OCI-LY3 (cell line): Measurements from ENCODE around the gene HS2ST1.

Source experiments
- CTCF ChIP-seq: fragments of 200-600, 300-600 bp; sonication (generic); IDR thresholded peaks from 2 replicates; pipeline ENCODE4 v1.5.1; 2014; ENCODE audit warnings: antibody characterized with exemption, low read length, low read depth
- EZH2phosphoT487 ChIP-seq: fragments of 200-600 bp; shearing (Covaris generic); IDR thresholded peaks from 2 replicates; pipeline ENCODE4 v1.6.1; 2018; ENCODE audit warnings: antibody characterized with exemption, mixed run types, low read depth

GRCh38 chr1:87072904-87073303, 158.5 kb downstream of the HS2ST1 start:
- TF ChIP-seq CTCF (no peak), EZH2phosphoT487 (no peak)
